ENCODE data around the gene IL20RA. TPM values are rescaled to one million over a fixed set of nuclear protein-coding genes. Genes with fewer than 3 reads are reported as not detected.

IL20RA gene
- total and polyA plus RNA-seq, 2 experiments from 2014 or later: 2.6 to 3.5 TPM

DNA sequence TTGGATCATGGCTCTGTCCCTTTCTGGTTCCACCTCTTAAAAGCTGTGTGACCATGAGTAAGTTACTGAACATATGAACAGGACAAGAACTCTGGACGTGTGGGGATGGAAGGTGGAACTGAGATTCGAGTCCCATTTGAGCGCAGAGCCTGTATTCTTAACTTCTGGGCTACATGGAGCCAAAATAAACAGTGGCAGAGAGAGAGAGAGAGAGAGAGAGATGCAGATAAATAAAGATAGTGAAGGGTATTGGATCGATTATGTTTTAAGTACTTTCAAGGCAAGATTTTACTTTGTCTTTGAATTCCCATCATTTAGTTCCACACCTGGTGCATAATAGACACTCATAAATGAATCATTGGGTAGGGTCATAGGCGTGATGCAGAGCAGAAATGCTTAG lies 82.9 kb downstream of the IL20RA start:
- H3K4me2 ChIP-seq: no peak overlapping the region
- H4K20me1 ChIP-seq (replicated peaks; ENCODE audit: insufficient read depth): no peaks in the 10 kb centered on the region
- DNase-seq (ENCODE audit: low spot score): no peak
- TF ChIP-seq, protein P1, sequence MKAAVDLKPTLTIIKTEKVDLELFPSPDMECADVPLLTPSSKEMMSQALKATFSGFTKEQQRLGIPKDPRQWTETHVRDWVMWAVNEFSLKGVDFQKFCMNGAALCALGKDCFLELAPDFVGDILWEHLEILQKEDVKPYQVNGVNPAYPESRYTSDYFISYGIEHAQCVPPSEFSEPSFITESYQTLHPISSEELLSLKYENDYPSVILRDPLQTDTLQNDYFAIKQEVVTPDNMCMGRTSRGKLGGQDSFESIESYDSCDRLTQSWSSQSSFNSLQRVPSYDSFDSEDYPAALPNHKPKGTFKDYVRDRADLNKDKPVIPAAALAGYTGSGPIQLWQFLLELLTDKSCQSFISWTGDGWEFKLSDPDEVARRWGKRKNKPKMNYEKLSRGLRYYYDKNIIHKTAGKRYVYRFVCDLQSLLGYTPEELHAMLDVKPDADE (IDR thresholded peaks at IDR 0.05): no peak
- TF ChIP-seq NANOG (IDR thresholded peaks at IDR 0.05; ENCODE audit: borderline replicate concordance) (no peak), ZNF331 (CRISPR knock-in tag; IDR thresholded peaks at IDR 0.05; ENCODE audit: low read depth) (no peak), EZH2 (IDR thresholded peaks at IDR 0.05; ENCODE audit: low read depth, unreplicated experiment) (no peak), EZH2phosphoT487 (IDR thresholded peaks at IDR 0.05; ENCODE audit: unreplicated experiment) (no peak), JUNB (IDR thresholded peaks at IDR 0.05; ENCODE audit: unreplicated experiment) (no peak), POLR2AphosphoS5 (IDR thresholded peaks at IDR 0.05; ENCODE audit: low read depth) (no peak)
- TF ChIP-seq, protein P2, sequence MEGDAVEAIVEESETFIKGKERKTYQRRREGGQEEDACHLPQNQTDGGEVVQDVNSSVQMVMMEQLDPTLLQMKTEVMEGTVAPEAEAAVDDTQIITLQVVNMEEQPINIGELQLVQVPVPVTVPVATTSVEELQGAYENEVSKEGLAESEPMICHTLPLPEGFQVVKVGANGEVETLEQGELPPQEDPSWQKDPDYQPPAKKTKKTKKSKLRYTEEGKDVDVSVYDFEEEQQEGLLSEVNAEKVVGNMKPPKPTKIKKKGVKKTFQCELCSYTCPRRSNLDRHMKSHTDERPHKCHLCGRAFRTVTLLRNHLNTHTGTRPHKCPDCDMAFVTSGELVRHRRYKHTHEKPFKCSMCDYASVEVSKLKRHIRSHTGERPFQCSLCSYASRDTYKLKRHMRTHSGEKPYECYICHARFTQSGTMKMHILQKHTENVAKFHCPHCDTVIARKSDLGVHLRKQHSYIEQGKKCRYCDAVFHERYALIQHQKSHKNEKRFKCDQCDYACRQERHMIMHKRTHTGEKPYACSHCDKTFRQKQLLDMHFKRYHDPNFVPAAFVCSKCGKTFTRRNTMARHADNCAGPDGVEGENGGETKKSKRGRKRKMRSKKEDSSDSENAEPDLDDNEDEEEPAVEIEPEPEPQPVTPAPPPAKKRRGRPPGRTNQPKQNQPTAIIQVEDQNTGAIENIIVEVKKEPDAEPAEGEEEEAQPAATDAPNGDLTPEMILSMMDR (conservative IDR thresholded peaks at IDR 0.05; ENCODE audit: low read depth in 2 of 2): no peak
- TF ChIP-seq, protein P3, sequence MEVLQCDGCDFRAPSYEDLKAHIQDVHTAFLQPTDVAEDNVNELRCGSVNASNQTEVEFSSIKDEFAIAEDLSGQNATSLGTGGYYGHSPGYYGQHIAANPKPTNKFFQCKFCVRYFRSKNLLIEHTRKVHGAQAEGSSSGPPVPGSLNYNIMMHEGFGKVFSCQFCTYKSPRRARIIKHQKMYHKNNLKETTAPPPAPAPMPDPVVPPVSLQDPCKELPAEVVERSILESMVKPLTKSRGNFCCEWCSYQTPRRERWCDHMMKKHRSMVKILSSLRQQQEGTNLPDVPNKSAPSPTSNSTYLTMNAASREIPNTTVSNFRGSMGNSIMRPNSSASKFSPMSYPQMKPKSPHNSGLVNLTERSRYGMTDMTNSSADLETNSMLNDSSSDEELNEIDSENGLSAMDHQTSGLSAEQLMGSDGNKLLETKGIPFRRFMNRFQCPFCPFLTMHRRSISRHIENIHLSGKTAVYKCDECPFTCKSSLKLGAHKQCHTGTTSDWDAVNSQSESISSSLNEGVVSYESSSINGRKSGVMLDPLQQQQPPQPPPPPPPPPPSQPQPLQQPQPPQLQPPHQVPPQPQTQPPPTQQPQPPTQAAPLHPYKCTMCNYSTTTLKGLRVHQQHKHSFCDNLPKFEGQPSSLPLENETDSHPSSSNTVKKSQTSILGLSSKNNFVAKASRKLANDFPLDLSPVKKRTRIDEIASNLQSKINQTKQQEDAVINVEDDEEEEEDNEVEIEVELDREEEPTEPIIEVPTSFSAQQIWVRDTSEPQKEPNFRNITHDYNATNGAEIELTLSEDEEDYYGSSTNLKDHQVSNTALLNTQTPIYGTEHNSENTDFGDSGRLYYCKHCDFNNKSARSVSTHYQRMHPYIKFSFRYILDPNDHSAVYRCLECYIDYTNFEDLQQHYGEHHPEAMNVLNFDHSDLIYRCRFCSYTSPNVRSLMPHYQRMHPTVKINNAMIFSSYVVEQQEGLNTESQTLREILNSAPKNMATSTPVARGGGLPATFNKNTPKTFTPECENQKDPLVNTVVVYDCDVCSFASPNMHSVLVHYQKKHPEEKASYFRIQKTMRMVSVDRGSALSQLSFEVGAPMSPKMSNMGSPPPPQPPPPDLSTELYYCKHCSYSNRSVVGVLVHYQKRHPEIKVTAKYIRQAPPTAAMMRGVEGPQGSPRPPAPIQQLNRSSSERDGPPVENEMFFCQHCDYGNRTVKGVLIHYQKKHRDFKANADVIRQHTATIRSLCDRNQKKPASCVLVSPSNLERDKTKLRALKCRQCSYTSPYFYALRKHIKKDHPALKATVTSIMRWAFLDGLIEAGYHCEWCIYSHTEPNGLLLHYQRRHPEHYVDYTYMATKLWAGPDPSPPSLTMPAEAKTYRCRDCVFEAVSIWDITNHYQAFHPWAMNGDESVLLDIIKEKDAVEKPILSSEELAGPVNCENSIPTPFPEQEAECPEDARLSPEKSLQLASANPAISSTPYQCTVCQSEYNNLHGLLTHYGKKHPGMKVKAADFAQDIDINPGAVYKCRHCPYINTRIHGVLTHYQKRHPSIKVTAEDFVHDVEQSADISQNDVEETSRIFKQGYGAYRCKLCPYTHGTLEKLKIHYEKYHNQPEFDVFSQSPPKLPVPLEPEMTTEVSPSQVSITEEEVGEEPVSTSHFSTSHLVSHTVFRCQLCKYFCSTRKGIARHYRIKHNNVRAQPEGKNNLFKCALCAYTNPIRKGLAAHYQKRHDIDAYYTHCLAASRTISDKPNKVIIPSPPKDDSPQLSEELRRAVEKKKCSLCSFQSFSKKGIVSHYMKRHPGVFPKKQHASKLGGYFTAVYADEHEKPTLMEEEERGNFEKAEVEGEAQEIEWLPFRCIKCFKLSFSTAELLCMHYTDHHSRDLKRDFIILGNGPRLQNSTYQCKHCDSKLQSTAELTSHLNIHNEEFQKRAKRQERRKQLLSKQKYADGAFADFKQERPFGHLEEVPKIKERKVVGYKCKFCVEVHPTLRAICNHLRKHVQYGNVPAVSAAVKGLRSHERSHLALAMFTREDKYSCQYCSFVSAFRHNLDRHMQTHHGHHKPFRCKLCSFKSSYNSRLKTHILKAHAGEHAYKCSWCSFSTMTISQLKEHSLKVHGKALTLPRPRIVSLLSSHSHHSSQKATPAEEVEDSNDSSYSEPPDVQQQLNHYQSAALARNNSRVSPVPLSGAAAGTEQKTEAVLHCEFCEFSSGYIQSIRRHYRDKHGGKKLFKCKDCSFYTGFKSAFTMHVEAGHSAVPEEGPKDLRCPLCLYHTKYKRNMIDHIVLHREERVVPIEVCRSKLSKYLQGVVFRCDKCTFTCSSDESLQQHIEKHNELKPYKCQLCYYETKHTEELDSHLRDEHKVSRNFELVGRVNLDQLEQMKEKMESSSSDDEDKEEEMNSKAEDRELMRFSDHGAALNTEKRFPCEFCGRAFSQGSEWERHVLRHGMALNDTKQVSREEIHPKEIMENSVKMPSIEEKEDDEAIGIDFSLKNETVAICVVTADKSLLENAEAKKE (CRISPR knock-in tag; IDR thresholded peaks at IDR 0.05): no peak
- TF ChIP-seq, protein P4, sequence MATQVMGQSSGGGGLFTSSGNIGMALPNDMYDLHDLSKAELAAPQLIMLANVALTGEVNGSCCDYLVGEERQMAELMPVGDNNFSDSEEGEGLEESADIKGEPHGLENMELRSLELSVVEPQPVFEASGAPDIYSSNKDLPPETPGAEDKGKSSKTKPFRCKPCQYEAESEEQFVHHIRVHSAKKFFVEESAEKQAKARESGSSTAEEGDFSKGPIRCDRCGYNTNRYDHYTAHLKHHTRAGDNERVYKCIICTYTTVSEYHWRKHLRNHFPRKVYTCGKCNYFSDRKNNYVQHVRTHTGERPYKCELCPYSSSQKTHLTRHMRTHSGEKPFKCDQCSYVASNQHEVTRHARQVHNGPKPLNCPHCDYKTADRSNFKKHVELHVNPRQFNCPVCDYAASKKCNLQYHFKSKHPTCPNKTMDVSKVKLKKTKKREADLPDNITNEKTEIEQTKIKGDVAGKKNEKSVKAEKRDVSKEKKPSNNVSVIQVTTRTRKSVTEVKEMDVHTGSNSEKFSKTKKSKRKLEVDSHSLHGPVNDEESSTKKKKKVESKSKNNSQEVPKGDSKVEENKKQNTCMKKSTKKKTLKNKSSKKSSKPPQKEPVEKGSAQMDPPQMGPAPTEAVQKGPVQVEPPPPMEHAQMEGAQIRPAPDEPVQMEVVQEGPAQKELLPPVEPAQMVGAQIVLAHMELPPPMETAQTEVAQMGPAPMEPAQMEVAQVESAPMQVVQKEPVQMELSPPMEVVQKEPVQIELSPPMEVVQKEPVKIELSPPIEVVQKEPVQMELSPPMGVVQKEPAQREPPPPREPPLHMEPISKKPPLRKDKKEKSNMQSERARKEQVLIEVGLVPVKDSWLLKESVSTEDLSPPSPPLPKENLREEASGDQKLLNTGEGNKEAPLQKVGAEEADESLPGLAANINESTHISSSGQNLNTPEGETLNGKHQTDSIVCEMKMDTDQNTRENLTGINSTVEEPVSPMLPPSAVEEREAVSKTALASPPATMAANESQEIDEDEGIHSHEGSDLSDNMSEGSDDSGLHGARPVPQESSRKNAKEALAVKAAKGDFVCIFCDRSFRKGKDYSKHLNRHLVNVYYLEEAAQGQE (IDR thresholded peaks at IDR 0.05; ENCODE audit: unreplicated experiment): no peak
- Mint-ChIP-seq H3K27ac (no peak overlapping the region), H3K4me3 (no peak overlapping the region), H3K36me3 (ENCODE audit: low read depth) (no peaks in the 10 kb centered on the region), H3K27me3 (ENCODE audit: insufficient read depth, low read depth, poor library complexity) (peaks cover 11% of the 10 kb centered on the region), H3K4me1 (peaks cover 40% of the 10 kb centered on the region), H3K9me3 (no peaks in the 10 kb centered on the region)
- H3K4me1 ChIP-seq (ENCODE audit: insufficient read depth): peaks cover 41% of the 10 kb centered on the region
- no peaks in the 10 kb centered on the region for H3K9me2 ChIP-seq (ENCODE audit: insufficient read depth)
- ATAC-seq: no peak
- no peaks in the 10 kb centered on the region for H3F3A ChIP-seq (replicated peaks; ENCODE audit: low read depth)
- no peak overlapping the region for H3K4me3 ChIP-seq
- H3K27ac ChIP-seq (ENCODE audit: low read depth): no peak overlapping the region
- no peaks in the 10 kb centered on the region for H3K27me3 ChIP-seq (ENCODE audit: insufficient read depth)
- H3K79me2 ChIP-seq (replicated peaks; ENCODE audit: insufficient read depth): no peaks in the 10 kb centered on the region
- H2AFZ ChIP-seq: 0 out of 2 replicates have a peak overlapping the region, but pooled peaks have one; percentile 16
- H3K36me3 ChIP-seq (ENCODE audit: insufficient read depth): no peaks in the 10 kb centered on the region
